HL-60/S4 (cell line): ENCODE data around the gene BOD1.
"Not testable (repeated sequence)": the region's sequence is repeated elsewhere in the genome, so short reads cannot be mapped to it uniquely, and the experiment has no call there.

Source experiments
- in situ Hi-C: fragments of 300-500 bp; cut with MboI; formaldehyde crosslinking; loops from 2 replicates; pipeline ENCODE4 v1.14.3; 2022; ENCODE audit warnings: low sequenced_read_pairs

Gene BOD1

DNA sequence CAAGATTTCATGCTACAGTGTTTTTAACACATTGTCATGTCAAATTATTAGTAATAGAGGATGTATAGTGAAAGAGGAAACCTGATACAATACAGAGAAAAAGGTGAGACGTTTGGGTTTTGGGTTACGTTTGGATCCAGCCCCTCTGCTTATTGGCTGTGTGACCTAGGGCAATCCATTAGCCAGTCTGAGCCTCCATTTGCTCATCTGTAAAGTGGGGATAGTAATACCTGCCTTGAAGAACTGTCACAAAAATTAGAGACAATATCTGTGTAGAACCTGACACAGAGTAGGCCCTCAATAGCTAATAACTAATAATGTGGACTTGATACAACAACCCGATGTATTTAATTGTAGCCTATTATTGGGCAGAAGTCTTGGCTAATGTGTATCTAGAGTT, 4.3 kb upstream of the BOD1 start:
- in situ Hi-C loops, result loop anchor here (25.0 kb wide), 1 partner anchor 692 kb away; no protein-coding TSS in a partner anchor

DNA sequence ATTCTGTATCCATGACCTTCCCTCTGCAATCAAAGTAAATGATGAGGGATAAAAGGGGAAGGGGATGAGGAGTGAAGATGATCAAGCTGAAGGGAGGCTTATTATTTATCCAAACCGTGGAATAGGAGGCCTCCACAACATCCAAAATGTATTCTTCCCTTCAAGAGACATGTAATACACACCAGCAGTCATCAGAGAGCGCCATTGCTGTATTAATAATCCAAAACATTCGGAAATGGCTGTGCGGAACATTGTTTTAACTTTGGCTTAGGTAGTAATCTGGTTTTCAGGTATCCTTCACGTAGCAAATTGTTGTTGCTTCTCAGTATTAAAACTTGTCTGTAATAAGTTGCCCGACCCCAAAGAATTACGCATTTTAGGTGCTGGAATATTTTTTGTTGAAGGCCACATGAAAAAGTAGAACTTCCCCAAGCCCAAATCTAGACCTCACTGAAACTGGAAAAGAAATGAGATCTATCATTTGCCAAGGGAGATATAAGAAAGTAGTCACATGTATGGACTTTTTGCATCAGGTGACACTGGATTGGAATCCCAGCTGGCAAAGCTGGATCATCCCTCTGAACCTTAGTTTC, 2.6 kb upstream of the BOD1 start:
- in situ Hi-C loops, result loop anchor here (5.0 to 25.0 kb wide), 2 partner anchors 358 to 693 kb away; no protein-coding TSS in a partner anchor

DNA sequence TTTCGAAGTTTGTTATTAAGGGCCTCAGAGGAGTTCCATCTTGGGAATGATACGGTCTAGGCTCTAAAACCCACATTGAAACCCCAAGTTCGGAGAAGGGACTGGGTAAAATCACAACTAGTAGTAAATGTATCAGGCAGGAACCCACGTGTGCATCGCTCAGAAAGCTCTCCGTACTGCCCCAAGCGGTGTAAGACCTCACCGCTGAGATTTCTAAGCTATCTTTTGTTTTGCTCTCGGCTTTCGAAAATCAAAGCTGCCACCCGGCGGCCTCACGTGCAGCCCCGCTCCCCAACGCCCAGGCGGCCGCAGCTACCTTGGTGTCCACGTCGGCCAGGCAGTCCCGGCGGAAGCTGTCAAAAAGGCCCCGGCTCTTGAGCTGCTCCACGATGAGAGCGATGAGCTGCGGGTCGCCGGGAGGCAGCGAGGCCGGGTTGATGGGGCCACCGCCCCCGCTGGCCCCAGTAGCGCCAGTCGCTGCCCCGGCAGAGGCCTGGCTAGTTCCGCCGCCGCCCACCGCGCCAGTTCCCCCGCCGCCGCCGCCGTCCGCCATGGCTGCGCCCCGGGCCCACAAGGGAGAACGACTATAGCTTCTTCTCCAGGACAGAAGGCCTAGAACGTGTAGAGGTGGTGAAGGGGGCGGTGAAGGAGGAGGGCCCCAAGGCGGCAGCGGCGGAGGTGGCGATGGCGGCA, 420 bp downstream of the BOD1 start:
- in situ Hi-C loops, result loop anchor here (5.0 to 25.0 kb wide), 2 partner anchors 361 to 696 kb away; no protein-coding TSS in a partner anchor

GRCh38 chr5:173614591-173614990, 1.9 kb downstream of the BOD1 start:
- in situ Hi-C loops, result loop anchor here (25.0 kb wide), 1 partner anchor 698 kb away; no protein-coding TSS in a partner anchor

GRCh38 chr5:173613433-173614159, 2.9 kb downstream of the BOD1 start:
- in situ Hi-C loops, result loop anchor here (25.0 kb wide), 1 partner anchor 699 kb away; no protein-coding TSS in a partner anchor

DNA sequence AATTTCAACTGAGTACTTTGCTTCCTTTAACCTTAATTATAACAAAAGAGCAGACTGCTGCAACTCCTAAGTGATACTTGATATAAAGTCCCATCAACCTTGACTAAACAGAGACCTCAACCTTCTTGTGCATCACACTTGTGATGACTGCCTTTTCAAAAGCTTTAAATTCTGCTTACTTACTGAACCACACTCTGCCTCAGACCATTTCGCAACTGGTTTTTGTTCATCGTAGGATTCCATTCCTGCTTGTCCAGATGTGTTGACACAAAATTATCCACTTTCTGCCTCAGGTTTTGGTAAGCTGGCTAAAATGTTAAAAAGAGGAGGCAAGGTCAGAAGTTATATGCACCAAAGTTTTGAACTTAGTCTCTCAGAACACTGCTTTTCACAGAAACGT, 3.5 kb downstream of the BOD1 start:
- in situ Hi-C loops, result loop anchor here (25.0 kb wide), 1 partner anchor 699 kb away; no protein-coding TSS in a partner anchor

- in situ Hi-C loops, result loop anchor here (25.0 kb wide), 1 partner anchor 701 kb away; no protein-coding TSS in a partner anchor
These were observed 4.7 kb downstream of the BOD1 start for GRCh38 chr5:173611706-173612105.

DNA sequence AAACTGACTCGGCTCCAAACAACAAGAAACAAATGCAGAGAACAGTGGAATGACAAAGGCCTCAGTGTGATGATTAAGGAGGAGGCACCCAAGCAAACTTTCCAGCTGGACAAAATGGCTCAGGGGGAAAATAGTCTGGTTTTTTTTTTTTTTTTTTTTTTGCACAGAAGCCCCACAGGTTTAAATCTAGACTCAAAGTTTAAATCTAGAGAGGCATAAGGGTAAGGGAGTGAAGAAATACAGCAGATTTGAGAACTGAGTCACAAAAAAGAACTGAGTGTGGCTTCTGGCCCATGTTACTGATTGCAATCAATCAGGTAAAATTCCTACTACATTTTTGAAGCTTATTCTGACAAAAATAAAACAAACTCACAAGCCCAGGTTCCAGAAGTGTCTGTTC, 12.3 kb downstream of the BOD1 start:
- in situ Hi-C loops, result loop anchor here (25.0 kb wide), 1 partner anchor 708 kb away; no protein-coding TSS in a partner anchor

DNA sequence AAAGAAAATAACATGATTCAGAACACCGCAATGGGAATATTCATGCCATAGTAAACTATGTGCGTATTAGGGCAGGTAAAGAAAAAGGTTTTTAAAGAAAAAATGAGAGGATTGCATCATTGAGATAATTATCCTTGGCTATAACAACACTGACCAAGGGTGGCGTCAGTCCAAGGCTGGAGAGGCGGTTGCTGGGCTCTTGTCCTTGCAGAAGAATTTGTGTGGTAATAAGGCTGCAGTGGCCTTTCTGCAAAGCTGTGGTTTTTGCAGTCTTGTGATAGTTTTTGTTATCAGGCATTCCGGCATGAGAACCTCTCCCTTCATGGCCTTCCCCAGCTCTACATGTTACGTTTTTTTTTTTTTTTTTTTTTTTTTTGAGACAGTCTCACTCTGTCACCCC, 14.0 kb downstream of the BOD1 start:
- in situ Hi-C loops, result loop anchor here (25.0 kb wide), 1 partner anchor 710 kb away; no protein-coding TSS in a partner anchor

DNA sequence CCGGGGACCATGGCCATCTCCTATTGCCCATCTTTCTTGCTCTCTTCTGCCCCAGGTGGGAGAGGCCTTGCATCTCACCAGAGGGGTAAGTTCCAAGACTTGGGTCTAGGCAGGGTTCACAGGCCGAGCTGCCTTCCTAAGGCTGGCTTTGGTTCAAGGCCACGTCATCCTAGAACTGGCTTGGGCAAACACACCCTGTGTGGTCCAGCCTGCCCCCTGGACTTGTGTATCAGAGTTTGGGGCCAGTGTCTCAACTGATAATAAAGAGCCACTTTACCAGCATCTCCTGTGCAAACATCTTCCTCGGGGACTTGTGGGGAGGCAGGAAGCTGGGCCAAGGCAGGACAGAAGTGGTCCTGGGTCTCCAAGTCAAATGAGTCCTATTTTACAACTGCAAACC, 17.8 kb downstream of the BOD1 start:
- in situ Hi-C loops, result no loop called here

DNA sequence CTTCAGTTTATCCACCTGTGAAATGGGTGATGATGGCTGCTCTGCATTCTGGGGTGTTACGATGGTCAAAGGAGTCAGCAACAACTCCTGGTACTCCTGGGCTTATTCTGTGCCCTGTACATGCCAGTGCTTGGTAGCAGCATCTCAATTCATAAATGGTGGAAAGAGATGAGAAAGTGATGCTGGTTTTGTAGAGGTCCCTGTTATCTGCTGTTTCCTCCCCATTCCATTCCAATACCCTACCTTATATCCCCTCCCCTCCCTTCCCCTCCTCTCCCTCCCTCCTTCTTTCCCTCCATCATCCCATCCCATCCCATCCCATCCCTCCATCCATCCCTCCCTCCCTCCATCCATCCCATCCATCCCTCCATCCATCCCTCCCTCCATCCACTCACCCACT, 19.1 kb downstream of the BOD1 start:
- in situ Hi-C loops, result no loop called here

DNA sequence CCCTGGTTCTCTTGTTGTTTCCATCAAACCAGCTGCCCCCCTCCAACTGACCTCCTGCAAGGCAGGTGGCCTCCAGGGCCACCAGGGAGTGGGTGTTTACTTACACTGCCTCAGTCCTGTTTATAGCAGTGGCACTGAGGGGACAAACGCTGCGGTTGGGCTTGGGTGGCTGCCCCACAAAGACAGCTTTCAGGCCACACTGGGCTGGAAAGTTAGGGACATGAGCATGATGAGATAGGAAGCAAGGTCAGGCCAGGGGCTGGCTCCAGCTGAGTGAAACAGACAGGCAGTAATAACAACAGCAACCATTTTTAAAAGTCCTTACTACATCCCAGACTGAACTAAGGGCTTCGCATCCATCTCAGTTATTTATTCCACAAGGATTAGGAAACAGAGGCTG, 20.6 kb downstream of the BOD1 start:
- in situ Hi-C loops, result no loop called here

- in situ Hi-C loops, result no loop called here
These were observed 22.4 kb downstream of the BOD1 start for GRCh38 chr5:173594061-173594460.

DNA sequence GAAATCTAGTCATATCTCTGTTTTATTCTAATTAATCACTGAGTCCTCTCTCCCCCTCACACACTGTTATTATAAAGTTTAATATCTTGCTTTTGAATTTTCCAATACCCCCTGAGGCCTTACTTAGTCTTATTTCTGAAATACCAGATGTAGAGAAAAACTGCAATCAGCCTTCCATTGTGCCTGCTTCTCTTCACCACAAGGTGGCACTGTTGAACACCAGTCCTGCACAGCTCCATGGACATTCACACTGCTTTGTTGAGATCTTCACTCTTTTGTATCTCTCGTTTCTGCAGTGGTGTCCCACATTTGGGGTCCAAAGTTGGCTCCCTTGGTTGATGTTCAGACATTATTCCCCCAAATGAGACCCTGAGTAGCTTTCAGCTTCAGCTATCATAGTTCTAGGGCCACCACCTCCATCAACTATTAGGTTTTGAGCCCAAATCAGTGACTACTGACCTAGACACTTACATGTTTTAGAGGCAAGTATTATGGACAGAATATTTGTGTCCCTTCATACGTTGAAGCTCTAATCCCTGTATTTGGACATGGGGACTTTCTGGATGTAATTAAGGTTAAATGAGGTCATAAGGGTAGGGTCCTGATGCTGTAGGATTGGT, 24.3 kb downstream of the BOD1 start:
- in situ Hi-C loops, result no loop called here

GRCh38 chr5:173591056-173591514, 25.4 kb downstream of the BOD1 start:
- in situ Hi-C loops, result no loop called here

GRCh38 chr5:173590436-173591055, 25.9 kb downstream of the BOD1 start:
- in situ Hi-C loops, result no loop called here

GRCh38 chr5:173586133-173586532, 30.3 kb downstream of the BOD1 start:
- in situ Hi-C loops, result not testable (repeated sequence)

- in situ Hi-C loops, result no loop called here
These were observed 33.1 kb downstream of the BOD1 start for GRCh38 chr5:173583346-173583745.

DNA sequence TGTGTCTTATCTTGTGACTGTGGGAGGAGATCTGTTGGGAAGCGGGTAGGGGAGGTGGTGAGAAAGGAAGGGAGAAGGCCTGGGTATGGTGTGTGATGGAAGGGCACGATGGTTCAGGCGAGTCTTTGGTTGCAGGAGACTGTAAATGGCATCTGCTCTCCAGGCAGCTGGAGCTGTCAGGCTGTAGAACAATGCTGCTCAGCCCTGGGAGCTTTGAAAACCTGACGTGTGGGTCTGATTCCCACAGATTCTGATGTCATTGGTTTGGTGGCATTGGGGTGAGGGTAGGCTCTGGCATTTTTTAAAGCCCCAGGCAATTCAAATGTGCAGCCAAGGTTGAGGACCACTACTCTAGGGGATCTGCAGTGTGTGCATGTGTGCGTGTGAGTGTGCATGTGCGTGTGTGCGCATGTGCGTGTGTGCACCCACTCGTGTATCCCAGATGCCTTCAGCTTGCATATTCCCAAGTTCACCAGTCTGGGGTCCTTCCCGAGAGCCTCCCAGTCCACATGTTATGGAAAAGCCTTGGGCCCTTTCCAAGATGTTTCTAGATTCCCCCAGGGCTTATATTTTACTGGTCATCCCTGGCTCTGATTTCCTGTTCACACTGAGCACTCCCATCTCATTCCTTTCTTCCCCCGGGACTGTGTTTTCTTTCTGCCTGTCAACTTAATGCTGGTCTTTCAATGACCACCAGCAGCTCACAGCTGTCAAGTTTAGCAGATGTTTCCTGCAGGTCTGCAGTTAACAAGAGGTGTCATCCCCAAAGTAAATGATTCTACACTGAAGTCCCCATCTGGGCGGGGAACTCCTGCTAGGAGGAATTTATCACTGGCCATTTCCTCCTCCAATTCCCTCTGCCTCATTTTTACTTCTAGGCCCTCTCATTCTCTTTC, 34.0 kb downstream of the BOD1 start:
- in situ Hi-C loops, result no loop called here
